Tibial artery (tissue), 4 donors: ENCODE measurements around the gene TSBP1.

Source experiments
- DNase-seq, 2 donors: peaks; one replicate each; pipeline ENCODE4 v3.0.0-alpha.2; 2019
- H3K27ac ChIP-seq, 2 donors: fragments of 200-600 bp; sonication (generic) in 1 of 2; 1 replicate in 1 of 2; 2 replicates in 1 of 2; pipeline ENCODE4 v1.5.1; 2018 to 2019; ENCODE audit warnings: mild to moderate bottlenecking in 1 of 2
- H3K27me3 ChIP-seq, 2 donors: fragments of 200-600 bp; sonication (generic) in 1 of 2; one replicate each; pipeline versions ENCODE4 v1.5.1 to v1.6.0; 2016 to 2019
- H3K36me3 ChIP-seq, 3 donors: fragments of 200-600 bp; sonication (generic) in 2 of 3; one replicate each; pipeline ENCODE4 v1.5.1; 2016 to 2019; ENCODE audit warnings: mild to moderate bottlenecking in 2 of 3
- H3K4me1 ChIP-seq, 4 donors: fragments of 200-600 bp; sonication (generic) in 2 of 4; 1 replicate in 3 of 4; 2 replicates in 1 of 4; pipeline ENCODE4 v1.5.1; 2016 to 2019
- H3K4me3 ChIP-seq, 2 donors: fragments of 200-600 bp; sonication (generic) in 1 of 2; 1 replicate in 1 of 2; 2 replicates in 1 of 2; pipeline ENCODE4 v1.5.1; 2018 to 2019; ENCODE audit warnings: mild to moderate bottlenecking in 2 of 2
- H3K9me3 ChIP-seq, 3 donors: fragments of 200-600 bp; sonication (generic) in 1 of 3; one replicate each; pipeline ENCODE4 v1.5.1; 2016 to 2019
- intact Hi-C: fragments of 100-400 bp; cut with DNase I; formaldehyde crosslinking; loops from one replicate; pipeline ENCODE4 v1.15.0; 2023; ENCODE audit warnings: low total_unique reads
- TF ChIP-seq, protein P1 (sequence below), 2 experiments: fragments of 200-600 bp in 1 of 2; fragments of 450-650 bp in 1 of 2; IDR thresholded peaks; one replicate each; pipeline ENCODE4 v1.5.1; 2017 to 2019; ENCODE audit warnings: antibody characterized with exemption in 2 of 2, mild to moderate bottlenecking in 1 of 2, moderate library complexity in 1 of 2

The TSBP1 gene

DNA sequence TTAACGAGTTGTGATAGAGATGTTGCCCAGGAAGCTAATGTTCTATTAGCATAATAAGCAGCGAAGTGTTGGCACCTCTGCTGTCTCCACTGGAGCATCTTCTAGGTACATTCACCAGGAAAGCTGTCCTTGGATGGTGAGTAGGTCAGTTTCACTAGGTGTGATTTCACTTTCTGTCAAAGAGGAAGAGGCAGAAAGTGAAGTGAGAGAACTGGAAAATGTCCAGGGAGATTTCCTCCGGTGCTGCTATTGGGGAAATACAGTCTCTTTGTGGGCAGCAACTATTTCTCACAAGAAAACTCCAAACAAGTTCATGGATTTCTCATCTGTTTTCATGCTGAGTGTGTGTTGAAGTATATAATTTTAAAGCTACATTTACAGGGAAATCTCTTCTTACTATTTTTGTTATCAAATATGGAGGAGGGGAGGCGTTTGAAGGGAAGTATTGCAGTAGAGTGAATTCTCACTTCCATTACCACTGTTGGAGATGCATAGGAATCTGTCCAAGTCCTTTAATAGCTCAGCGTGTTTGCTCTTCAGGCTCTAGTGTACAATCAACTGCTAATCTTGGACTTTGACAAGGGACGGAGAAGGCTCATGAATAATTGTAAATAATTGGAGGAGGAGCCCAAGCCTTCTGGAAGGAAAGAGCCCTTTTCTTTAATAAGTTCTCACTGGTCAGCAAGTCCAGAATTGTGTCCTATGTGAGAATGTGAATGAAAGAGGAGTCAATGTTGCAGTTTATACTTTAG, 16.1 kb upstream of the TSBP1 start:
- intact Hi-C loops, result no loop called here
- DNase-seq, result no peak
- Histone ChIP-seq H3K27ac (no peak overlapping the region), H3K36me3 (no peaks in the 10 kb centered on the region), H3K9me3 (no peaks in the 10 kb centered on the region), H3K4me3 (no peak overlapping the region), H3K4me1 (no peaks in the 10 kb centered on the region), H3K27me3 (no peaks in the 10 kb centered on the region)
- TF ChIP-seq, protein P1, sequence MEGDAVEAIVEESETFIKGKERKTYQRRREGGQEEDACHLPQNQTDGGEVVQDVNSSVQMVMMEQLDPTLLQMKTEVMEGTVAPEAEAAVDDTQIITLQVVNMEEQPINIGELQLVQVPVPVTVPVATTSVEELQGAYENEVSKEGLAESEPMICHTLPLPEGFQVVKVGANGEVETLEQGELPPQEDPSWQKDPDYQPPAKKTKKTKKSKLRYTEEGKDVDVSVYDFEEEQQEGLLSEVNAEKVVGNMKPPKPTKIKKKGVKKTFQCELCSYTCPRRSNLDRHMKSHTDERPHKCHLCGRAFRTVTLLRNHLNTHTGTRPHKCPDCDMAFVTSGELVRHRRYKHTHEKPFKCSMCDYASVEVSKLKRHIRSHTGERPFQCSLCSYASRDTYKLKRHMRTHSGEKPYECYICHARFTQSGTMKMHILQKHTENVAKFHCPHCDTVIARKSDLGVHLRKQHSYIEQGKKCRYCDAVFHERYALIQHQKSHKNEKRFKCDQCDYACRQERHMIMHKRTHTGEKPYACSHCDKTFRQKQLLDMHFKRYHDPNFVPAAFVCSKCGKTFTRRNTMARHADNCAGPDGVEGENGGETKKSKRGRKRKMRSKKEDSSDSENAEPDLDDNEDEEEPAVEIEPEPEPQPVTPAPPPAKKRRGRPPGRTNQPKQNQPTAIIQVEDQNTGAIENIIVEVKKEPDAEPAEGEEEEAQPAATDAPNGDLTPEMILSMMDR (IDR thresholded peaks at IDR 0.05), result no peak

DNA sequence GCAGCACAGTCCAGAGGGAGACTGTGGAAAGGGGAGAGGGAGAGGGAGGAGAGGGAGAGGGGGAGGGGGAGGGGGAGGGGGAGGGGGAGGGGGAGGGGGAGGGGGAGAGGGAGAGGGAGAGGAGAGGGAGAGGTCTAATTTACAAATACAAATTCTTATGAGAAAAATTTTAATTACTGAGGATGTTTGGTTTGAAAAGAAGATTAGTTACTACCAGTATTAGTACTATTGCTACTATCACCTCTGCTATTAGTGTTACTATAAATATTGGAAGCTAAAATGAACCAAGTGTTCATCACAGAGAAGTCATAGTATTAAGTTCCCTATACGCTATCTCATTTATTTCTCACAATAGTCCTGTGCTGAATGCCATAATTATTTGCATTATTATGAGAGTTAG, 14.3 kb upstream of the TSBP1 start:
- TF ChIP-seq, protein P1 (IDR thresholded peaks at IDR 0.05), result no peak
- no peak overlapping the region for H3K4me3 ChIP-seq
- H3K36me3 ChIP-seq, result no peaks in the 10 kb centered on the region
- intact Hi-C loops, result no loop called here
- DNase-seq, result no peak
- H3K27ac ChIP-seq, result no peak overlapping the region
- no peaks in the 10 kb centered on the region for H3K4me1 ChIP-seq
- no peaks in the 10 kb centered on the region for H3K27me3 ChIP-seq
- H3K9me3 ChIP-seq, result no peaks in the 10 kb centered on the region

DNA sequence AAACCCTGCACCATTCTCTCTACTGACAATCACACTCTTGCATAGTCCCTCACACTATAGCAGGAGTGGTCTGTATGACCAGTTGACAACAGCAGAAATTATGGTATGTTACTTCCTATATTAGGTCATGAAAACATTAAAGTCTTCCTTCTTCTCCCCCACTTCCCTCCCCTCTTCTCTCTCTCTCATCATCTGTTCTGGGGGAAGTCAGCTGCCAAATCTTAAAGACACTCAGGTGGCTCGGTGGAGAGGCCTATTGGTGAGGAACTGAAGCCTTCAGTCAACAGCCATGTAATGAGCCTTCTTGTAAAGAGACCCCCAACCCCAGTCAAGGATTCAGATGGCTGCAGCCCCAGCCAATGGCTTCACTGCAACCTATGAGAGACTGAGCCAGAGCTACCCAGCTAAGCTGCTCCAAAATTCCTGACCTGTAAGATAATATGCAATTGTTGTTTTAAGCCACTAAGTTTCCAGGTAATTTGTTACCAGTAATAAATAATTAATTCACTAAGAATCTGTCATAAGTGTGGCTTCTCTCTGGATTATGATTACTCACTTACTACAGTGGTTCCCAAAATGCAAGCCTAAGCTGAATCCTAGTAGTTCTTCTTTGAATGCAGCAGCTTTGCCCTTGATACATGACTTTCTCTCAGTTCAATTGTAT, 11.2 kb upstream of the TSBP1 start:
- TF ChIP-seq, protein P1 (IDR thresholded peaks at IDR 0.05), result no peak
- intact Hi-C loops, result no loop called here
- Histone ChIP-seq H3K27ac (no peak overlapping the region), H3K36me3 (no peaks in the 10 kb centered on the region), H3K4me1 (no peaks in the 10 kb centered on the region), H3K27me3 (no peaks in the 10 kb centered on the region), H3K4me3 (no peak overlapping the region), H3K9me3 (no peaks in the 10 kb centered on the region)
- DNase-seq, result no peak

DNA sequence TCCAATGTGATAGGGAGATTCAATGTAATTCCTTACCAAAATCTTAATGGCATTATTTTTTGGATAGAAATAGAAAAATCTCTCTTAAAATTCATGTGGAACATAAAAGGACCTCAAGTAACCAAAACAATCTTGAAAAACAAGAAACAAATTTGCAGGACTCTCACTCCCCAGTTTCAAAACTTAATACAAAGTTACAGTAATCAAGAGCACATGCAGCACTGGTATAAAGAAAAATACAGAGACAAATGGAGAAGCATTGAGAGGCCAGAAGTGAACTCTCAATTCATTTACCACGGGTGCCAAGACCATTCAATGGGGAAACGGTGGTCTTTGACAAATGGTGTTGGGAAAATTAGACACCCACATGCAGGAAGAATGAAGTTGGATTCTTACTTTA, 7.8 kb upstream of the TSBP1 start:
- no peaks in the 10 kb centered on the region for H3K4me1 ChIP-seq
- intact Hi-C loops, result no loop called here

DNA sequence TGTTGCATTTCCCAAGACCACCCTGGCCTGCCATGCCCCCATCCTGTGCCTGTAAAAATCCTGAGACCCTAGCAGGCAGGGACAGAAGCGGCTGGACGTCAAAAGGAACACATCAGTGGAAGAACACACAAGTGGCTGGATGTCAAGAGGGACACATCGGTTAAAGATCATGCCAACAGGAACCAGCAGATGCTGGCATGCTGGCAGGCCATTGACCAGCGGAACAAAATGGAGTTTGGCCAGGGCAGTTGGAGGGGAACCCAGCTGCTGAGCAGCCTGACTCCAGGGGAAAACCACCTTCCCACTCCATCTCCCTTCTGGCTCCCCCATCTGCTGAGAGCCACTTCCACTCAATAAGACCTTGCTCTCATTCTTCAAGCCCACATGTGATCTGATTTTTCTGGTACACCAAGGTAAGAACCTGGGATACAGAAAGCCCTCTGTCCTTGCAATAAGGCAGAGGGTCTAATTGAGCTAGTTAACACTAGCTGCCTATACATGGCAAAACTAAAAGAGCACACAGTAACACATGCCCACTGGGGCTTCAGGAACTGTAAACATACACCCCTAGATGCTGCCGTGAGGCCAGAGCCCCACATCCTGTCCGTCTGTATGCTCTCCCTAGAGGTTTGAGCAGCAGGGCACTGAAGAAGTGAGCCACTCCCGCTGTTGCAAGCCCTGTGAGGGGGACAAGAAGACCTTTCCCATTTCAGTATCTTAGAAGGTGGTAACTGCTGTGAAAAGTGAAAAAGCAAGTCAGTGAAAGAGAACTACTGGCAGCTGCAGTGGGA, 4.2 kb upstream of the TSBP1 start:
- Histone ChIP-seq H3K27ac (no peak overlapping the region), H3K4me1 (no peaks in the 10 kb centered on the region), H3K9me3 (no peaks in the 10 kb centered on the region), H3K36me3 (no peaks in the 10 kb centered on the region), H3K4me3 (no peak overlapping the region), H3K27me3 (peaks cover 0 to 8% of the 10 kb centered on the region in 2 donors)
- TF ChIP-seq, protein P1 (IDR thresholded peaks at IDR 0.05), result no peak
- intact Hi-C loops, result no loop called here
- DNase-seq, result no peak

More for the DNA sequence above, 7.8 kb upstream of the TSBP1 start:
- H3K27me3 ChIP-seq, result peaks cover 0 to 8% of the 10 kb centered on the region in 2 donors
- H3K36me3 ChIP-seq, result no peaks in the 10 kb centered on the region
- H3K27ac ChIP-seq, result no peak overlapping the region
- DNase-seq, result no peak
- H3K4me3 ChIP-seq, result no peak overlapping the region
- no peaks in the 10 kb centered on the region for H3K9me3 ChIP-seq
- TF ChIP-seq, protein P1 (IDR thresholded peaks at IDR 0.05), result no peak
